Stimulated activated CD8-positive, alpha-beta memory T cell treated with anti-CD3 and anti-CD28 coated beads, Interleukin-2, amount 100 ng/mL, for 1 hour (primary cell): ENCODE results near the gene ALMS1.
"Not testable (repeated sequence)": the region's sequence is repeated elsewhere in the genome, so short reads cannot be mapped to it uniquely, and the experiment has no call there.

Experiments
- DNase-seq, 2 donors: peaks; one replicate each; pipeline ENCODE4 v3.0.0-alpha.2; 2020; ENCODE audit warnings: low read depth in 2 of 2

Gene ALMS1

GRCh38 chr2:73402386-73403103, 16.9 kb downstream of the ALMS1 start:
- DNase-seq: no peak

GRCh38 chr2:73403237-73403636, 17.6 kb downstream of the ALMS1 start:
- DNase-seq: no peak

GRCh38 chr2:73404409-73404808, 18.8 kb downstream of the ALMS1 start:
- no peak for DNase-seq

- DNase-seq: no peak
Measured at GRCh38 chr2:73406996-73407395, 21.4 kb downstream of the ALMS1 start.

GRCh38 chr2:73408198-73408597, 22.6 kb downstream of the ALMS1 start:
- DNase-seq: no peak

- no peak for DNase-seq
Measured at GRCh38 chr2:73414696-73415095, 29.1 kb downstream of the ALMS1 start.

- DNase-seq: no peak
Measured at GRCh38 chr2:73415906-73416305, 30.3 kb downstream of the ALMS1 start.

GRCh38 chr2:73418343-73418742, 32.7 kb downstream of the ALMS1 start:
- DNase-seq: no peak

- no peak for DNase-seq
Measured at GRCh38 chr2:73423913-73424312, 38.3 kb downstream of the ALMS1 start.

GRCh38 chr2:73426176-73426575, 40.5 kb downstream of the ALMS1 start:
- no peak for DNase-seq

GRCh38 chr2:73436019-73436418, 50.4 kb downstream of the ALMS1 start:
- no peak for DNase-seq

GRCh38 chr2:73444202-73444601, 58.6 kb downstream of the ALMS1 start:
- no peak for DNase-seq

GRCh38 chr2:73448856-73449255, 63.2 kb downstream of the ALMS1 start:
- no peak for DNase-seq

GRCh38 chr2:73449404-73449803, 63.8 kb downstream of the ALMS1 start:
- DNase-seq: no peak

GRCh38 chr2:73451263-73451972, 65.8 kb downstream of the ALMS1 start:
- no peak for DNase-seq

GRCh38 chr2:73457982-73458381, 72.3 kb downstream of the ALMS1 start:
- no peak for DNase-seq

- not testable (repeated sequence) for DNase-seq
Measured at GRCh38 chr2:73462388-73462787, 76.8 kb downstream of the ALMS1 start.

GRCh38 chr2:73468376-73468775, 82.7 kb downstream of the ALMS1 start:
- no peak for DNase-seq

- not testable (repeated sequence) for DNase-seq
Measured at GRCh38 chr2:73483874-73484273, 98.2 kb downstream of the ALMS1 start.

GRCh38 chr2:73487112-73487657, 101.5 kb downstream of the ALMS1 start:
- DNase-seq: no peak

- DNase-seq: no peak
Measured at GRCh38 chr2:73488079-73488478, 102.4 kb downstream of the ALMS1 start.

- DNase-seq: no peak
Measured at GRCh38 chr2:73489053-73489452, 103.4 kb downstream of the ALMS1 start.

- no peak for DNase-seq
Measured at GRCh38 chr2:73494031-73494430, 108.4 kb downstream of the ALMS1 start.
